Upper lobe of left lung (tissue), 4 donors: Measurements from ENCODE around the gene TTC28.
"Not testable (repeated sequence)": the region's sequence is repeated elsewhere in the genome, so short reads cannot be mapped to it uniquely, and the experiment has no call there.

Experiments
- CTCF ChIP-seq, 6 experiments: fragments of 450-650 bp in 4 of 6; fragments of 200-600 bp in 2 of 6; sonication (generic) in 2 of 6; IDR thresholded peaks; one replicate each; pipeline ENCODE4 v1.5.1; 2016 to 2019; ENCODE audit warnings: antibody characterized with exemption in 6 of 6
- EP300 ChIP-seq, 4 donors: sonication (generic); formaldehyde crosslinking; IDR thresholded peaks; one replicate each; pipeline ENCODE4 v1.5.1; 2017; ENCODE audit warnings: antibody characterized with exemption in 4 of 4, control low read depth in 2 of 4
- POLR2A ChIP-seq, 4 donors: fragments of 450-650 bp; IDR thresholded peaks; one replicate each; pipeline ENCODE4 v1.5.1; 2016 to 2017; ENCODE audit warnings: antibody characterized with exemption in 4 of 4, mild to moderate bottlenecking in 2 of 4

GRCh38 chr22:28364105-28364504 is 315.5 kb downstream of the TTC28 start:
- TF ChIP-seq POLR2A, EP300, CTCF (IDR thresholded peaks at IDR 0.05): not testable (repeated sequence)
